ENCODE results near the gene PBX3.

Gene PBX3

GRCh38 chr9:125949703-125950460 lies 202.7 kb downstream of the PBX3 start:
- DNase-seq (ENCODE audit: low spot score) = no peak

GRCh38 chr9:125950880-125951471 lies 203.8 kb downstream of the PBX3 start:
- no peak for DNase-seq (ENCODE audit: low spot score)

- no peak for DNase-seq (ENCODE audit: low spot score)
Observed at GRCh38 chr9:125953314-125954019, 206.3 kb downstream of the PBX3 start.

GRCh38 chr9:125956102-125956501 lies 208.9 kb downstream of the PBX3 start:
- DNase-seq (ENCODE audit: low spot score) = no peak

- no peak for DNase-seq (ENCODE audit: low spot score)
Observed at GRCh38 chr9:125959315-125959714, 212.1 kb downstream of the PBX3 start.

- DNase-seq (ENCODE audit: low spot score) = no peak
Observed at GRCh38 chr9:125959951-125960619, 212.9 kb downstream of the PBX3 start.

- no peak for DNase-seq (ENCODE audit: low spot score)
Observed at GRCh38 chr9:125960626-125961025, 213.5 kb downstream of the PBX3 start.

GRCh38 chr9:125961072-125961471 lies 213.9 kb downstream of the PBX3 start:
- no peak for DNase-seq (ENCODE audit: low spot score)

GRCh38 chr9:125963932-125964331 lies 216.8 kb downstream of the PBX3 start:
- DNase-seq (ENCODE audit: low spot score) = no peak

GRCh38 chr9:125964702-125965225 lies 217.6 kb downstream of the PBX3 start:
- DNase-seq (ENCODE audit: low spot score) = no peak

GRCh38 chr9:125965477-125965876 lies 218.3 kb downstream of the PBX3 start:
- no peak for DNase-seq (ENCODE audit: low spot score)

GRCh38 chr9:125966466-125966865 lies 219.3 kb downstream of the PBX3 start:
- no peak for DNase-seq (ENCODE audit: low spot score)

- no peak for DNase-seq (ENCODE audit: low spot score)
Observed at GRCh38 chr9:125966959-125967711, 220.0 kb downstream of the PBX3 start.

GRCh38 chr9:125968714-125969374 lies 221.7 kb downstream of the PBX3 start:
- DNase-seq (ENCODE audit: low spot score) = no peak

GRCh38 chr9:125969462-125969861 lies 222.3 kb downstream of the PBX3 start:
- peak; percentile 3 for DNase-seq (ENCODE audit: low spot score)

GRCh38 chr9:125969868-125970267 lies 222.7 kb downstream of the PBX3 start:
- no peak for DNase-seq (ENCODE audit: low spot score)

GRCh38 chr9:125970340-125970739 lies 223.2 kb downstream of the PBX3 start:
- DNase-seq (ENCODE audit: low spot score) = peak; percentile 6

GRCh38 chr9:125971050-125971449 lies 223.9 kb downstream of the PBX3 start:
- DNase-seq (ENCODE audit: low spot score) = peak; percentile 6

- DNase-seq (ENCODE audit: low spot score) = peak; percentile 7
Observed at GRCh38 chr9:125972012-125972729, 225.0 kb downstream of the PBX3 start.

GRCh38 chr9:125973547-125973946 lies 226.4 kb downstream of the PBX3 start:
- no peak for DNase-seq (ENCODE audit: low spot score)
